Glomerular visceral epithelial cell (primary cell): ENCODE data around the gene HTR1D.
"Not testable (repeated sequence)": the region's sequence is repeated elsewhere in the genome, so short reads cannot be mapped to it uniquely, and the experiment has no call there.

Experiments used
- DNase-seq: peaks from one replicate; pipeline ENCODE4 v3.0.0-alpha.2; 2016; ENCODE audit errors: extremely low spot score

The HTR1D gene

GRCh38 chr1:23216771-23217420 lies 406 bp downstream of the HTR1D start:
- no peak for DNase-seq

GRCh38 chr1:23215751-23216449 lies 1.4 kb downstream of the HTR1D start:
- DNase-seq = no peak

GRCh38 chr1:23215291-23215690 lies 2.0 kb downstream of the HTR1D start:
- DNase-seq = no peak

GRCh38 chr1:23214640-23215039 lies 2.7 kb downstream of the HTR1D start:
- DNase-seq = no peak

- DNase-seq = no peak
These were observed 5.3 kb downstream of the HTR1D start for GRCh38 chr1:23211955-23212354.

- DNase-seq = no peak
These were observed 6.3 kb downstream of the HTR1D start for GRCh38 chr1:23210963-23211362.

- peak; percentile 42 for DNase-seq
These were observed 6.9 kb downstream of the HTR1D start for GRCh38 chr1:23210351-23210785.

- no peak for DNase-seq
These were observed 7.5 kb downstream of the HTR1D start for GRCh38 chr1:23209770-23210169.

GRCh38 chr1:23208527-23208926 lies 8.8 kb downstream of the HTR1D start:
- DNase-seq = no peak

GRCh38 chr1:23207733-23208132 lies 9.6 kb downstream of the HTR1D start:
- not testable (repeated sequence) for DNase-seq

GRCh38 chr1:23202263-23202749 lies 15.0 kb downstream of the HTR1D start:
- peak; percentile 71 for DNase-seq

- DNase-seq = no peak
These were observed 16.4 kb downstream of the HTR1D start for GRCh38 chr1:23200883-23201282.

- DNase-seq = peak; percentile 80
These were observed 18.9 kb downstream of the HTR1D start for GRCh38 chr1:23198373-23198772.

GRCh38 chr1:23196627-23197328 lies 20.5 kb downstream of the HTR1D start:
- peak; percentile 98 for DNase-seq

- peak; percentile 95 for DNase-seq
These were observed 22.9 kb downstream of the HTR1D start for GRCh38 chr1:23194119-23194984.

- no peak for DNase-seq
These were observed 23.7 kb downstream of the HTR1D start for GRCh38 chr1:23193391-23194118.

GRCh38 chr1:23191199-23191598 lies 26.1 kb downstream of the HTR1D start:
- DNase-seq = no peak

GRCh38 chr1:23188936-23189452 lies 28.3 kb downstream of the HTR1D start:
- peak; percentile 93 for DNase-seq

GRCh38 chr1:23188434-23188884 lies 28.8 kb downstream of the HTR1D start:
- DNase-seq = no peak

GRCh38 chr1:23187637-23188036 lies 29.7 kb downstream of the HTR1D start:
- no peak for DNase-seq

- no peak for DNase-seq
These were observed 31.9 kb downstream of the HTR1D start for GRCh38 chr1:23185381-23185780.
